Nephron (organoid): ENCODE results near the gene KIAA1671.

Experiments used
- H3K27ac Mint-ChIP-seq, 3 experiments: 2 replicates each; pipeline ENCODE4 v1.8.0; 2020; ENCODE audit warnings: mixed read lengths in 3 of 3, mild to moderate bottlenecking in 2 of 3, moderate library complexity in 1 of 3
- H3K27me3 Mint-ChIP-seq: 2 replicates; pipeline ENCODE4 v1.8.0; 2021; ENCODE audit warnings: low read depth, mild to moderate bottlenecking, moderate library complexity, mixed read lengths
- H3K36me3 Mint-ChIP-seq: 2 replicates; pipeline ENCODE4 v1.8.0; 2020; ENCODE audit warnings: low read depth, mixed read lengths
- H3K4me1 Mint-ChIP-seq: 2 replicates; pipeline ENCODE4 v1.8.0; 2020; ENCODE audit warnings: mixed read lengths
- H3K4me3 Mint-ChIP-seq, 3 experiments: 2 replicates each; pipeline ENCODE4 v1.8.0; 2020; ENCODE audit warnings: mild to moderate bottlenecking in 3 of 3, mixed read lengths in 3 of 3, moderate library complexity in 2 of 3
- H3K9me3 Mint-ChIP-seq: 2 replicates; pipeline ENCODE4 v1.8.0; 2020; ENCODE audit warnings: mixed read lengths
- CTCF ChIP-seq, 3 experiments: fragments of 200-600 bp; sonication (generic); IDR thresholded peaks; one replicate each; pipeline ENCODE4 v1.5.0; 2021; ENCODE audit warnings: antibody characterized with exemption in 3 of 3; ENCODE audit not compliant: unreplicated experiment in 3 of 3

The KIAA1671 gene

GRCh38 chr22:25146307-25146706 lies 193.8 kb downstream of the KIAA1671 start:
- Mint-ChIP-seq H3K4me1 (peaks cover 31% of the 10 kb centered on the region), H3K36me3 (no peaks in the 10 kb centered on the region), H3K27ac (no peak overlapping the region), H3K9me3 (no peaks in the 10 kb centered on the region), H3K4me3 (no peak overlapping the region), H3K27me3 (peaks cover 4% of the 10 kb centered on the region)
- no peak for TF ChIP-seq CTCF (IDR thresholded peaks at IDR 0.05; ENCODE audit: unreplicated experiment in 3 of 3)

- Mint-ChIP-seq H3K9me3 (no peaks in the 10 kb centered on the region), H3K4me3 (no peak overlapping the region), H3K27me3 (peaks cover 4% of the 10 kb centered on the region), H3K4me1 (peaks cover 31% of the 10 kb centered on the region), H3K36me3 (no peaks in the 10 kb centered on the region), H3K27ac (no peak overlapping the region)
- no peak for TF ChIP-seq CTCF (IDR thresholded peaks at IDR 0.05; ENCODE audit: unreplicated experiment in 3 of 3)
These were observed 194.6 kb downstream of the KIAA1671 start for GRCh38 chr22:25146906-25147641.

GRCh38 chr22:25147642-25147928 lies 195.1 kb downstream of the KIAA1671 start:
- H3K4me3 Mint-ChIP-seq = no peak overlapping the region
- H3K4me1 Mint-ChIP-seq = peaks cover 31% of the 10 kb centered on the region
- no peaks in the 10 kb centered on the region for H3K36me3 Mint-ChIP-seq
- H3K27ac Mint-ChIP-seq = no peak overlapping the region
- no peaks in the 10 kb centered on the region for H3K9me3 Mint-ChIP-seq
- TF ChIP-seq CTCF (IDR thresholded peaks at IDR 0.05; ENCODE audit: unreplicated experiment in 3 of 3) = no peak
- H3K27me3 Mint-ChIP-seq = peaks cover 4% of the 10 kb centered on the region

GRCh38 chr22:25148149-25148691 lies 195.7 kb downstream of the KIAA1671 start:
- no peak for TF ChIP-seq CTCF (IDR thresholded peaks at IDR 0.05; ENCODE audit: unreplicated experiment in 3 of 3)
- Mint-ChIP-seq H3K4me1 (peaks cover 27% of the 10 kb centered on the region), H3K4me3 (no peak overlapping the region), H3K9me3 (no peaks in the 10 kb centered on the region), H3K27me3 (peaks cover 4% of the 10 kb centered on the region), H3K36me3 (no peaks in the 10 kb centered on the region), H3K27ac (peak overlapping the region in 2 of 3 experiments; percentile 21 to 74)

- no peak for TF ChIP-seq CTCF (IDR thresholded peaks at IDR 0.05; ENCODE audit: unreplicated experiment in 3 of 3)
- no peak overlapping the region for H3K4me3 Mint-ChIP-seq
- H3K27ac Mint-ChIP-seq = no peak overlapping the region
- H3K27me3 Mint-ChIP-seq = peaks cover 4% of the 10 kb centered on the region
- H3K4me1 Mint-ChIP-seq = peaks cover 25% of the 10 kb centered on the region
- H3K36me3 Mint-ChIP-seq = no peaks in the 10 kb centered on the region
- no peaks in the 10 kb centered on the region for H3K9me3 Mint-ChIP-seq
These were observed 196.5 kb downstream of the KIAA1671 start for GRCh38 chr22:25149014-25149413.
